Activated naive CD4-positive, alpha-beta T cell treated with Interleukin-2 at 50 U/mL for 16 hours (primary cell): ENCODE results near the gene ACADVL.
"Not testable (repeated sequence)": the region's sequence is repeated elsewhere in the genome, so short reads cannot be mapped to it uniquely, and the experiment has no call there.

Source experiments
- DNase-seq: peaks from one replicate; pipeline ENCODE4 v3.0.0-alpha.2; 2020

The ACADVL gene

DNA sequence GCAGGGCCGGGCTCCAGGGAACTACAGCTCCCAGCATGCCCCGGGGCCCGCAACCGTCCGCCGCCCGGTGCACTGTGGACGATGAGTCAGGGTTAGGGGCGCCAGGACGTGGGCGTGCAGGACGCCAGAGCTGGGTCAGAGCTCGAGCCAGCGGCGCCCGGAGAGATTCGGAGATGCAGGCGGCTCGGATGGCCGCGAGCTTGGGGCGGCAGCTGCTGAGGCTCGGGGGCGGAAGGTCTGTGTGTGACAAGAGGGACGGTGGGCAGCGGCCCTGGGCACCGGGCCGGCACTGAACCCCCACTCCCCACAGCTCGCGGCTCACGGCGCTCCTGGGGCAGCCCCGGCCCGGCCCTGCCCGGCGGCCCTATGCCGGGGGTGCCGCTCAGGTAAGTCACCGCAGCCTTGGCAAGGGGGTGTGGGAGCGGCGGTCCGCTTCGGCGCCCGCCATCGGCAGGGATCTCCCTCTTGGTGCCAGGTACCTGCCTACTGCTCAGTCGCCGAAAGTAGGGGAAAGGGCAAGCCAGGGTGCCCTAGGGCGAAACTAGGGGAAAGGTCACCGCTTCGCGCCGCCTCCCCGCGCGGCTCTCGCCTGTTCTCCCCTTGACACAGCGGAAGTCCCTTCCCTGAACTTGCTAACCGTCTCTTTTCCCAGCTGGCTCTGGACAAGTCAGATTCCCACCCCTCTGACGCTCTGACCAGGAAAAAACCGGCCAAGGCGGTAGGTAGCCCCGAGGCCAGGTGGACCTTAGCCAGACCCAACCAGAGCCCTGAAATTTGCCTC is at the start of gene ACADVL, which contains the start of gene DLG4:
TSS of gene ACADVL (plus strand) at position 127 of the 781 bp plus-strand sequence. CDS start at position 174, 47 bp downstream.
TSS of gene DLG4 (minus strand) at position 25 of the 781 bp plus-strand sequence.
- peak; percentile 80 for DNase-seq

DNA sequence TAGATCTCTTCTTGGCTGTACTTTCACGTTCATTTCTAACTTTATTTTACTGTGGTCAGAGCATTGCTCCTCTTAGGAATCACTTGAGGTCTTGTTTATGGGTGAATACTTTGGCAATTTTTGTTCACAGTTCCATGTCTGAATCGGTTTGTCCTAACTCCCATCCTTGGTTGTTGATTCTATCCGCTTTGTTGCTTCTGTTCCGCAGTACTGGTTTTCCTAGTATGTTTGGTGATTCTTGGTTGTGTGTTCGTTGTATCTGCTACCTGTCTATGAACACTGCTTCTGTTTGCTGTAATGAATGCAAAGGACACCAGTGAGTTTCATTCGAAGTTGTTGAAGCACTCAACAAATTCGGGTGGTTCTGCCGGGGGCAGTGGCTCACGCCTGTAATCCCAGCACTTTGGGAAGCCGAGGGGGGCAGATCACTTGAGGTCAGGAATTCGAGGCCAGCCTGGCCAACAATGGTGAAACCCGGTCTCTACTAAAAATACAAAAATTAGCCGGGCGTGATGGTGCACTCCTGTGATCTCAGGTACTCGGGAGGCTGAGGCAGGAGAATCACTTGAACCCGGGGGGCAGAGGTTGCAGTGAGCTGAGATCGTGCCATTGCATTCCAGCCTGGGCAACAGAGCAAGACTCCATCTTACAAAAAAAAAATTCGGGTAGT is 47.1 kb upstream of the ACADVL start:
- not testable (repeated sequence) for DNase-seq

DNA sequence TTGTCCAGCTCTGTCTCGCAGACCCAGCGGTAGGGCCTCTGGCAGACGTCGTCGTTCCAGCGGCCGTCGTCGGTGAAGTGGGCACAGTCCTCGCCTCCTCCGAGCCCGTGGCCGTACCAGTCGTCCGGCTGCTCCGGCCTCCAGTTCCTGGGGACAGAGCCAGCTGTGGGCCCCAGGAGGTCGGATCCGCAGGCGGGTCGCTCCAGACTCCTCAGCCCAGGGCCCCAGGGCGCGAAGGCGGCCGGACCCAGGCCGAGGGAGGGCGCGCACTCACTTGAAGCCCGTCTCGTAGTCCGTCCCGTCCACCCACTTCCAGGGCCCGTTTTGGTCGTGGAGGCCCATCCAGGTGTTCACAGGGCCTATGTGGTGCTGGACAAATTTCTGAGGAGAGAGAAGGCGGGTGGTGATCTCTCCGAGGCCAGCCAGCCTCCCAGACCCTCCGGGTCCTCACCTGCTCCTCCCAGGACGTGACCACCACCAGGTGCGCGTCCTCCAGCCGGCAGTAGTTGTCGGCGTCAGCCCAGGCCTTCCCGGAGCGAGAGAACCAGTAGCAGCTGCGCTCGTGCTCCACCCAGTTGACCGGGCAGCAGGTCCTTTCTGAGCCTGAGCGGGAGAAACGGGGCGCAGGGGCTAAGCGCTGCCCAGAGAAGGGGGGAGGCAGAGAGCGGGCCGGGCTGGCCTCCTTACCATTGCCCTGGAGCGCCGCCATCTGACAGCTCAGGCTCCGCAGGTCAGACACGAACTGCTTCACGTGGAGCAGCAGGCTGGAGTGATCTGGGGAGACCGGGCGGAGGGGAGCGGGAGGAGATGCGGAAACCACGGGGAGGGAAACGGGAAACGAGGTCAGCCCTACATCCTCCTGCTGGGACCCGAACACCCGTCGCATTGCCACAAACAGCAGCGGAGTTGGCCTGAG is 45.8 kb upstream of the ACADVL start:
- peak; percentile 51 for DNase-seq

DNA sequence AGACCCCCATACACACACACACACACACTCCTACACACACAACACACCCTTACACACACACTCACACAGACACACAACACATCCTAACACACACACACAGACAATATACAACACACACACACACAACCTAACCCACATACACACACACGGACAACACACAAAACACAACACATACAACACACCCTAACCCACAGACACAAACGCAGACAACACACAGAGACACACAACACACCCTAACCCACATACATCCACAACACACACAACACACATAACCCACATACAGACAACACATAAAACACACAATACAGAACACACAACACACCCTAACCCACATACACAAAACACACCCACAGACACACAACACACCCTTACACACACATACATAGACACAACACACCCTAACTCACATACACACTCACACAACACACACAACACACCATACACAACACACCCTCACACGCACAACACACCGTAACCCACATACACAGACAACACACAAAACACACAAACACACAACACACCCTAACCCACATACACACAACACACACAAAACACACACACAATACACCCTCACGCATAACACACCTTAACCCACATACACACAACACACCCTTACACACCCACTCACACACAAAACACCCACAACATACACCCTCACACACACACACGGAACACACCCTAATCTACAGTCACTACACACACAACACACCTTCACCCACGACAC is 45.0 kb upstream of the ACADVL start:
- DNase-seq: no peak

DNA sequence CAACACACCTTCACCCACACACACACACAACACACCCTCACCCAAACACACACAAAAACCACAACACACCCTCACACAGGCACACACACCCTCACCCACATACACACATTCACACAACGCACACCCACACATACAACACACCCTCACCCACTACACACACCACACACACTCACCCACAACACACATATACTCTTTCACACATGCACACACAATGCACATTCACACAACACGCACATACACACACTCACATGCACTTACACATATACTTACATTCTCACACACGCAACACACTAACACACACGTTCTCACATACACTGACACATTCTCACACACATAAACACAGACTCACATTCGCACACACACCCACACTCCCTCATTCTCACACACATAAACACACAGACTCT is 44.4 kb upstream of the ACADVL start:
- no peak for DNase-seq

DNA sequence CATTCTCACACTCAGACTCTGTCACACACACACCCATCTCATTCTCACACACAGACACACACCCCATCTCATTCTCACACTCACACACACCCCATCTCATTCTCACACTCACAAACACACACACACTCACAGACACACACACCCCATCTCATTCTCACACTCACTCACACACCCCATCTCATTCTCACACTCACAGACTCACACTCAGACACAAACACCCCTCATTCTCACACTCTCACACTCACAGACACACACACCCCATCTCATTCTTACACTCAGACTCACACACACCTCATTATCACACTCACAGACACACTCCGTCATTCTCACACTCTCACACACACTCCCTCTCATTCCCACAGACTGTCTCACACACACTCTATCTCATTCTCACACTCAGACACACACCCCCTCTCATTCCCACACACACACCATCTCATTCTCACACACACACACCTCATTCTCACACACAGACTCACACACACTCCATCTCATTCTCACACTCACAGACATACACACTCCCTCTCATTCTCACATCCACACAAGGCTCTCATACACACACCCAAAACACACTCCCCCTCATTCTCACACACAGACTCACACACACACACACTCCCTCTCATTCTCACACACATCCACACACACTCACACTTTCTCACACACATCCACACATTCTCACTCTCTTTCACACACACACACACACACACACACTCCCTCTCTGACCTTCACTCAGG is 43.5 kb upstream of the ACADVL start:
- DNase-seq: no peak

DNA sequence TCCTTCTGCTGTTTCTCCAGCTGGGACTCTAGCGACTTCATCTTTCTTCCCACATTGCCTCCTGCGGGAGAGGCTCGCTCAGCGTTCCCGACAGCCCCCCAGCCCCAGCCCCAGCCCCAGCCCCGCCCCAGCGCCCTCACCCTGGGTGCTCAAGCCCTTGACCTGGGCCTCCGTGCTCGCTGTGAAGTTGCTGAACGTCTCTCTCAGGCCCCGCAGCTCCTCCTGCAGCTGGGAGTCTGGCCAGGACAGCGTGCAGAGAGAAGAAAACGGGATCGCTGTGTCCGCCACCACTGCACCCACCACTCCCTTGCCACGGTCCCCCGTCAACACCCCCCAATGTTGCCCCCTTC is 42.9 kb upstream of the ACADVL start:
- DNase-seq: no peak

DNA sequence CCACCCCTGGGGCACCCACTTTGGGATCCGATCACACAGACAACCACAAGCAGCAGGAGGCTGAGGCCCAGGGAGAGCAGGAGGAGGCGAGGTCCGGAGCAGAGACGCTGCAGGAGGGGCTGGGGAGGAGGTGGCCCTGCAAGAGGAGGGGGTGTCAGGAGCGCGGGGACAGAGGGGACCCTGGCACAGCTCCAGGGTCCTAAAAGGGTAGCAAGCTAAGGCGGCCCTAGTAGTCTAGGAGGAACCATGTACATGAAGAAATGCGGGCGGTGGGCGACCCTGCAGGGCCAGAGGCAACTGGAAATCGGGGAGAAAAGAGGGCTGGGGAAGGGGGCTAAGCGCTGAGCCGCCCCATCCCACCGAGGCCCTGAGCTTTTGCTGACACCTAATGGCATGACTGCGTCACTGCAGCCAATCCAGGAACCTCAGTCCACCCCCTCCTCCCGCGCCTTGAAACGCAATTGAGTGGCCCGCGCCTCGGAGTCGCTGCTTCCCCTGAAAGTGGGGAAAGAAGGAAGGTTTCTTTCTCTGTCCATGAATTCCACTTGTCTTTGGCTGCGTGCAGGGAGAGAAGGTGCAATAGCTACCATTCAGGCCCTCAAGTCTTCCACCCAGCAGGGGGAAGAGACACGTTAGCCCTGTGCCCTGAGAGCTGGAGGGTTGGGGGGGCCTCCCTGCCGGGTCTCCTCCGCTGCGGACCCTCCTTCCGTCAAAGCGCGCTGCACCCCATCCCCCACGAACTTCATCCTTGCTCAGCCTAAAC is 42.4 kb upstream of the ACADVL start:
- peak; percentile 67 for DNase-seq

DNA sequence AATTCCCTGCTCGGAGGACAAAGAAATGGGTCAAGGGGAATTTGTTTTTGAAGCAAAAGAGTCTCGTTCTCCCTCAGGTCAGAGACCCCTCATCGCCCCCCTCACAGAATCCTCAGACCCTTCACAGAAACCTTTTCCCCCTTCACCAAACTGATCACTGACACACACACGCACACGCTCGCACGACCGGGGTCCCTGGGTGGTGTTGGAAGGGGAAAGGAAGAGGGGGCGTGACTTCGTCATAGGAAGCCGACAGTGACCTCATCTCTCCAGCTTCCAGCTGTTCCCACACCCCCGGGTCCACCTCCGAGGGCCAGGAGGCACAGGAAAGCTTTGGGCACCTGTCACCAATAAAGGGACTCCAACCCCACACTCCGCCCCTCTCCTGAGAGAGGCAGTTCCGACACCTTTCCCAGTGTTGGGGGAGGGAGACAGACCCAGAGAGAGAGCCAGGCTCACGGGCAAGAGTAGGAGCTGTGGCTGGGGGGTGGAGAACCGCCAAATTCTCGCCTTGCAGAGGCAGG is 41.7 kb upstream of the ACADVL start:
- DNase-seq: no peak

DNA sequence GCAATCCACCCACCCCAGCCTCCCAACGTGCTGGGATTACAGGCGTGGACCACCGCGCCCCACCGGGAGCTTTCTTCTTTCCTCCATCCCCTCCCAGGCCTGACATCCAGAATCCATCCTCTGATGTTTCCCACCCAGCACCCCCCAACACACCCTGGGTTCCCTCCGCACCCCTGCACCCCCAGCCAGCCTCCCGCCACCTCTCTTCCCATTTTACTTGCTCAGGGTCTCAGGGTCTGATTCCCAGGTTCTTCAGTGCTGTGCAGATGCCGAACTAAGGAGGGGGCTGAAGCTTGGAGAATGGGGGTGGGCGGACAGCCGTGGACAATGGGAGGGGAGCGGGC is 40.8 kb upstream of the ACADVL start:
- DNase-seq: no peak

DNA sequence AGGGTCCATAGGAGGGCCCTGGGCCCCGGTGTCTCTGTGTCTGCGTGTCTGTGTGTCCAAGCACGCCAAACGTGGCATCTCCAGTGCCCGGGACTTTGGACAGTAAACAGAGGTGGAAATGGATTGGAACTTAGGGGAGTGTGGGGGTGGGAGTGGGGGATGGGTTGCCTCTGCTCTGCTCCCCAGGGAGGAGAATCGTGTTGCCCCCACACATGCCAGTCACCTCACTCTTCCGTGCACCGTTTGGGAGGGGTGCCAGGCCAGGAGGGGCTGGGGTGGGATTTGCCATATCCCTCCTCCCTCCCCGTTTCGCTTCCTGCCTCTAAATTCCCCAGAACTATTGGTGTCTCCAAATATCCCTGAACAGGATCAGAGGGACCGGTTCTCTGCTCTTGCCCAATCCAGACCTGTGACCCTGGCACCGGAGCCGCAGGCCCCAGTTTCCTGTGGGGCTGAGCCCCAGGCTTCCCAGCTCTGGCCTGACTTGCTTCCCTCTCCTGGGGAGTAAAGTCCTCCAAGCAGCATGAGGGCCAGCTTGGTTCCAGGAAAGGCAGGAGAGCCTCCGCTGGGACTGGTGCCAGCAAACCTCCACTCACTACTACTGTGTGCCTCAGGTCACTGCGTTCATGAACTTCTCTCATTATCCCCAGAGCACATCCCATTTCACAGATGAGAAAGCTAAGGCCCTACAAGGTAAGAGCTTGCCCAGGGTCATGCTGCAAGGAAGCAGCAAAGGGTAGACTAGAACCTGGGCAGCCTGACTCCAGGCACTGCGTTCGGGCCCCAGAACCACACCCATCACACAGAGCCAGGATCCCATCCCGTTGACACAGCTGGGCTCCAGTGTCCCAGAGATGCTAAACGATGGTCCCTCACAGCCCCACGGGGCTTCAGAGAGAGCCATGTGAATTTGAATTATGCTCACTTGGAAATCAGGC is 40.2 kb upstream of the ACADVL start, which contains the start of gene ASGR1:
TSS of gene ASGR1 (minus strand) at position 54 of the 938 bp plus-strand sequence. CDS start 807 bp downstream, outside the sequence.
- no peak for DNase-seq

DNA sequence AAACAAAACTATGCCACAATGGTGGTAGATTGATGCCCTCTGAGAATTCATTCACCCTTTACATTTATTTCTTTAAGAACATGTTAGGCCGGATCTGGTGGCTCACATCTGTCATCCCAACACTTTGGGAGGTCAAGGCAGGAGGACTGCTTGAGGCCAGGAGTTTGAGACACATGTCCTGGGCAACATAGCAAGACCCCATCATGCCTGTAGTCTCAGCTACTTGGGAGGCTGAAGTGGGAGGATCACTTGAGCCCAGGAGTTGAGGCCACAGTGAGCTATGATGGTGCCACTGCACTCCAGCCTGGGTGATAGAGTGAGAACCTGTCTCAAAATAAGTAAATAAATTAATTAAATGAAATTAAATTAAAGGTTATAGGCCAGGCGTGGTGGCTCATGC is 37.6 kb upstream of the ACADVL start:
- not testable (repeated sequence) for DNase-seq

DNA sequence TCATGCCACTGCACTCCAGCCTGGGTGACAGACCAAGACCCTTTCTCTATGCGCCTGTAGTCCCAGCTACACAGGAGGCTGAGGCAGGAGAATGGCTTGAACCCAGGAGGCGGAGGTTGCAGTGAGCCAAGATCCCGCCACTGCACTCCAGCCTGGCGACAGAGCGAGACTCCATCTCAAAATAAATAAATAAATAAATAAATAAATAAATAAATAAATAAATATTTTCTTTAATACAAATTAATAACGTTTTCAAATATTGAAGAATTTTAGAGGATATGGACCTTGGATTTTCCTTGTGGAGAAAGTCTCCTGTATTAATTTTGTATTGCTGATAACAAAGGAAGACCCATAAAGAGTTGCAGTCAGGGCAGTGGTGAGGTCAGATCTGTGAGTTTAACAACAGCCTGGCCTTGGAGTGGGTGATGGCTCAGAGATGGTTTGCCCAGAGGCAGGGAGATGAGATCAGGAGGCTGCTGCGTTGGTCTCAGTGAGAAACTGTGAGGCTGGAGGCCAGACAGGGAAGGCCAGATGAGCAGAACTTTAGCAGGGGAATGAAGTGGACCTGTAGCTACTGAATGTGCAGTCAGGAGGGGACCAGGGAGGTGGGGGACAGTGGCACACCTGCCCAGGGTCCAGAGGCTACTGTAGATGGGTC is 36.2 kb upstream of the ACADVL start:
- DNase-seq: no peak

DNA sequence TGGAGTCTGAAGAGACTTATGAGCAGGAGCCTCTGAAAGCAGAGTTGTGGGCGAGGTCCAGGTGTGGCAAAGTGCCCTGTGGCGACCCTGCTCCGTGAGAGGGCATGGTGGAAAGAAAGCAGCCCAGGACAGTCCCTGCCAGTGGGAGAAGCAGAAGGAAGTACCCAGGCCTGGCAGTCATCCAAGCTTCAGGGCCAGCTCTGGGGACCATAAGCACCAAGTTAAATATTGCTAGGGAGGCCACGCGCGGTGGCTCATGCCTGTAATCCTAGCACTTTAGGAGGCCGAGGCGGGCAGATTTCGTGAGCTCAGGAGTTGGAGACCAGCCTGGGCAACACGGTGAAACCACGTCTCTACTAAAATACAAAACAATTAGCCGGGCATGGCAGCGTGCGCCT is 35.6 kb upstream of the ACADVL start:
- DNase-seq: no peak

DNA sequence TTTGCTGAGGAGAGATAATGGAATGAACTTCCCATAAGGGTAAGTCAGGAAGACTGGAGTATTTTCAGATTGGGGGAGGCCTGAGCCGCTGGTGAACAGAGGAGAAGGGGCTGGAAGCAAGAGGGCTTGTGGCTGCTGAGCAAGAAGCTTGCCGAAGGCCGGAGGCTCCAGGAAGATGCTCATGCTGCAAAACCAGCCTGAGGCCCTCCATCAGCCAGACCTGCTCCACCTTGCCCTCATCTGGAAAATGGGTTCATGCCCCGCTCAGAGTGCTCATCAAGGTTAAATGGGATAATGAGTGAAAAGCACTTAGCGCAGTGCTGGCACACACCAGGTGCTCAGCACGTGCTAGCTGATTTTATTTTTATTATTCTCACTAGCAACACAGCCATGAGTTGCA is 35.1 kb upstream of the ACADVL start:
- no peak for DNase-seq

DNA sequence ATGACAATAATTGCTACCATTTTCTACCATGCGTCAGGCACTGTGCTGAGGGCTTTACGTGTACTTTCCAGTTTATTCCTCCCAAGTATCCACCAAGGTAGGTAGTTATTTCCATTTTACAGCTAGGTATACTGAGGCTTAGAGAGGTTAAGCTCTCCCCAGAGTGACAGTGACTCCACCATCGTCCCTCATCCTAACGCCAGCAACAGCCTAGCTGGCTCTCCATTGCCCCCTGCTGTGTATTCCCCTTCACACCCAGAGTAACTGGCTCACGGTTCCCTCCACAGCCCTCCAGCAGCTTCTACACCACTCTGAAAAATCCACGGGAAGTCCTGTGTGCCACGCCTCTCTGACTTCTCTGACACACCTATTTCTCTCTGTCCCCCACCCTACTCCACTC is 33.5 kb upstream of the ACADVL start:
- DNase-seq: no peak

DNA sequence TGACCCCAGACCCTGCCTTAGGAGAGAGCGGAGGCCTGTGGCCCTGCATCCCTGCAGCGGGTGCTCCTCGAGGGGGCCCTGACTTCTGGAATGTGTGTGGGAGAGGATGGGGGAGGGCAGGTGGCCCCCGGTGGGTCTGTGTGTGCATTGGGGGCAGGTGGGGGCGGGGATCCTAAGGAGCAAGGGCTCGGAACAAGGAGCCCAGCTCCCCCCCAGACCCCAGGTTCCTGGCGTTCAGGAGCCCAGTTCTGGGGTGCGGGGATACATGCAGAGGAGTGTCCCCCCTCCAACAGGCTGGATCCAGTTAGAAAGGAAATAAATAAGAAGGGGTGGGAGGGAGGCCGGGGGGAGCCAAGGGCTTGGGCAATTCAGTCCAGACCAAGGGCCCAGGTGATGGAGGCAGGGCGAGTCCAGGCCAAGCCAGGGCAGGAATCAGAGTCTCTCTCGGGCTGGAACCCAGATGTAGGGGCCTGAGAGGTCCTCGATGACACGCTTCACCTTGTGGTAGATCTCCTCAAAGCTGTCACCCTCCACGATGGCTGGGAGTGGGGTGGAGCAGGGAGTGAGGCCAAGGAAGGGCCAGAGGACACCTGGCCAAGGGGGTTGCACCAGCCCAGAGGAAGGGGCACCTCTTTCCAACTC is 29.3 kb upstream of the ACADVL start:
- no peak for DNase-seq

DNA sequence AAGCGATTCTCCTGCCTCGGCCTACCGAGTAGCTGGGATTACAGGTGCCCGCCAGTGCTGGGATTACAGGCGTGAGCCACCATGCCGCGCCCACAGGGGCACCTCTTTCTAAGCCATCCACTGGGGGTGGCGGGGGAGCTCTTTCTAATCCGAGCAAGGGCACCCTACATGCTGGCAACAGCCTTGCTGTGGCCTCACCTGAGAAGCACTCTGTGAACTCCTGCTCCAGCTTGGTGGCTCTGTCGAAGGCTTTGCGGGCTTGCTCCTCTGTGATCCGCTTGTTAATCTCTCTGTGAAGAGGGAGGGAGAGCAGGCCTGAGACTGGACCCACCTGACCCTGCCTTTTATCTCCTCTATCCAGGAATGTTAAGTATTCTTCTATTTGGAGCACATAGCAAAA is 28.7 kb upstream of the ACADVL start:
- no peak for DNase-seq
